Effector memory CD4-positive, alpha-beta T cell (primary cell): Measurements from ENCODE around the gene ZFYVE1.

Experiments used
- DNase-seq, 3 donors: peaks; one replicate each; pipeline ENCODE4 v3.0.0-alpha.2; 2020
- H3K27ac ChIP-seq: 2 replicates; pipeline ENCODE4 v1.7.0; 2013; ENCODE audit warnings: mild to moderate bottlenecking, low read length, moderate library complexity; ENCODE audit not compliant: insufficient read depth, poor library complexity, severe bottlenecking
- H3K27me3 ChIP-seq: replicated peaks from 2 replicates; pipeline ENCODE4 v1.7.0; 2013; ENCODE audit warnings: mild to moderate bottlenecking, low read length; ENCODE audit not compliant: insufficient read depth, control insufficient read depth, poor library complexity, severe bottlenecking
- H3K36me3 ChIP-seq: 2 replicates; pipeline ENCODE4 v1.7.0; 2013; ENCODE audit warnings: mild to moderate bottlenecking, low read length, moderate library complexity; ENCODE audit not compliant: control insufficient read depth, insufficient read depth
- H3K4me1 ChIP-seq: 2 replicates; pipeline ENCODE4 v1.7.0; 2013; ENCODE audit warnings: low read length, mild to moderate bottlenecking; ENCODE audit not compliant: control insufficient read depth, insufficient read depth, poor library complexity, severe bottlenecking
- H3K4me3 ChIP-seq: 2 replicates; pipeline ENCODE4 v1.7.0; 2013; ENCODE audit warnings: low read length, low read depth, mild to moderate bottlenecking; ENCODE audit not compliant: insufficient read depth, poor library complexity, severe bottlenecking
- H3K9me3 ChIP-seq: 2 replicates; pipeline ENCODE4 v1.7.0; 2013; ENCODE audit warnings: mild to moderate bottlenecking, low read length, moderate library complexity; ENCODE audit not compliant: control insufficient read depth

ZFYVE1 gene

GRCh38 chr14:72928872-72929271, 98.0 kb downstream of the ZFYVE1 start:
- Histone ChIP-seq H3K36me3 (no peaks in the 10 kb centered on the region), H3K4me1 (peaks cover 12% of the 10 kb centered on the region), H3K27me3 (no peaks in the 10 kb centered on the region), H3K27ac (no peak overlapping the region), H3K9me3 (no peaks in the 10 kb centered on the region), H3K4me3 (no peak overlapping the region)
- no peak for DNase-seq

GRCh38 chr14:72926292-72927028, 100.4 kb downstream of the ZFYVE1 start, which contains the start of gene DCAF4:
Gene DCAF4, plus strand, starts transcription at chr14:72926464. Its CDS starts 11,515 bp downstream, at chr14:72937979.
- H3K4me3 ChIP-seq, result peak within 1 kb of the TSS; percentile 50
- peak within 1 kb of the TSS; percentile 68 for H3K27ac ChIP-seq
- no peaks in the 10 kb centered on the region for H3K9me3 ChIP-seq
- no peaks in the 10 kb centered on the region for H3K27me3 ChIP-seq
- DNase-seq, result peak; percentile 89 to 93 (median 92)
- H3K36me3 ChIP-seq, result no peaks in the 10 kb centered on the region
- H3K4me1 ChIP-seq, result peaks cover 12% of the 10 kb centered on the region

- Histone ChIP-seq H3K4me1 (peaks cover 12% of the 10 kb centered on the region), H3K27me3 (no peaks in the 10 kb centered on the region), H3K36me3 (no peaks in the 10 kb centered on the region), H3K27ac (no peak overlapping the region), H3K4me3 (peak overlapping the region; percentile 50), H3K9me3 (no peaks in the 10 kb centered on the region)
- no peak for DNase-seq
Observed at GRCh38 chr14:72925815-72926291, 101.1 kb downstream of the ZFYVE1 start.

GRCh38 chr14:72925171-72925759, 101.6 kb downstream of the ZFYVE1 start:
- Histone ChIP-seq H3K4me3 (peak overlapping the region; percentile 50), H3K27ac (no peak overlapping the region)

GRCh38 chr14:72924337-72924736, 102.6 kb downstream of the ZFYVE1 start:
- Histone ChIP-seq H3K27me3 (no peaks in the 10 kb centered on the region), H3K36me3 (no peaks in the 10 kb centered on the region), H3K9me3 (no peaks in the 10 kb centered on the region), H3K4me3 (no peak overlapping the region), H3K4me1 (peaks cover 12% of the 10 kb centered on the region), H3K27ac (no peak overlapping the region)
- no peak for DNase-seq

More at GRCh38 chr14:72925171-72925759, 101.6 kb downstream of the ZFYVE1 start:
- DNase-seq, result no peak
- Histone ChIP-seq H3K36me3 (no peaks in the 10 kb centered on the region), H3K27me3 (no peaks in the 10 kb centered on the region), H3K4me1 (peaks cover 12% of the 10 kb centered on the region), H3K9me3 (no peaks in the 10 kb centered on the region)

GRCh38 chr14:72921396-72921795, 105.5 kb downstream of the ZFYVE1 start:
- DNase-seq, result no peak
- H3K27me3 ChIP-seq, result no peaks in the 10 kb centered on the region
- no peaks in the 10 kb centered on the region for H3K36me3 ChIP-seq
- no peak overlapping the region for H3K4me3 ChIP-seq
- no peaks in the 10 kb centered on the region for H3K9me3 ChIP-seq
- peaks cover under 1% of the 10 kb centered on the region for H3K4me1 ChIP-seq
- H3K27ac ChIP-seq, result no peak overlapping the region

GRCh38 chr14:72920008-72920407, 106.9 kb downstream of the ZFYVE1 start:
- no peaks in the 10 kb centered on the region for H3K36me3 ChIP-seq
- no peak for DNase-seq
- no peak overlapping the region for H3K27ac ChIP-seq
- H3K4me3 ChIP-seq, result no peak overlapping the region
- no peaks in the 10 kb centered on the region for H3K4me1 ChIP-seq
- no peaks in the 10 kb centered on the region for H3K27me3 ChIP-seq
- no peaks in the 10 kb centered on the region for H3K9me3 ChIP-seq
